Spleen (tissue), 11 donors: ENCODE data around the gene SDK1. TPM values are rescaled to one million over a fixed set of nuclear protein-coding genes. Genes with fewer than 3 reads are reported as not detected.

Experiments
- DNase-seq: peaks from one replicate; pipeline ENCODE4 v3.0.0-alpha.2; 2020
- H3K27ac ChIP-seq, 8 donors: fragments of 200-600 bp; sonication (generic) in 7 of 8; 1 replicate in 4 of 8; 2 replicates in 4 of 8; pipeline versions ENCODE4 v1.5.0 to v1.8.0; 2016 to 2021; ENCODE audit warnings: inconsistent platforms in 4 of 8, mild to moderate bottlenecking in 4 of 8, moderate library complexity in 1 of 8
- H3K27me3 ChIP-seq, 7 donors: fragments of 200-600 bp; sonication (generic) in 6 of 7; replicated peaks in 1 of 7; 1 replicate in 4 of 7; 2 replicates in 3 of 7; pipeline versions ENCODE4 v1.5.0 to v1.8.0; 2016 to 2021; ENCODE audit warnings: inconsistent platforms in 3 of 7, mild to moderate bottlenecking in 1 of 7
- H3K36me3 ChIP-seq, 6 donors: fragments of 200-600 bp; sonication (generic) in 5 of 6; 1 replicate in 4 of 6; 2 replicates in 2 of 6; pipeline versions ENCODE4 v1.5.0 to v1.8.0; 2016 to 2021; ENCODE audit warnings: inconsistent platforms in 2 of 6
- H3K4me1 ChIP-seq, 6 donors: fragments of 200-600 bp; sonication (generic) in 5 of 6; 1 replicate in 3 of 6; 2 replicates in 3 of 6; pipeline versions ENCODE4 v1.5.0 to v1.8.0; 2016 to 2021; ENCODE audit warnings: inconsistent platforms in 3 of 6
- H3K4me3 ChIP-seq, 8 donors: fragments of 200-600 bp; sonication (generic) in 7 of 8; 1 replicate in 4 of 8; 2 replicates in 4 of 8; pipeline versions ENCODE4 v1.5.0 to v1.8.0; 2016 to 2021; ENCODE audit warnings: inconsistent platforms in 4 of 8, mild to moderate bottlenecking in 4 of 8, moderate library complexity in 2 of 8
- H3K9me3 ChIP-seq, 8 donors: fragments of 200-600 bp; sonication (generic) in 7 of 8; 1 replicate in 4 of 8; 2 replicates in 4 of 8; pipeline versions ENCODE4 v1.5.0 to v1.8.0; 2016 to 2021; ENCODE audit warnings: inconsistent platforms in 4 of 8
- POLR2A ChIP-seq, 3 donors: fragments of 450-650 bp; IDR thresholded peaks; one replicate each; pipeline ENCODE4 v1.5.1; 2017; ENCODE audit warnings: antibody characterized with exemption in 3 of 3, mild to moderate bottlenecking in 1 of 3
- POLR2AphosphoS5 ChIP-seq, 3 donors: sonication (generic); formaldehyde crosslinking; IDR thresholded peaks; one replicate each; pipeline ENCODE4 v1.5.1; 2017; ENCODE audit warnings: antibody characterized with exemption in 3 of 3
- WGBS, 5 donors: extraction: QIAGEN DNeasy Blood & Tissue Kit in 3 of 5; methylation state at CpG; one replicate each; pipeline versions ENCODE4 v1.1.5 to v1.1.7; 2013 to 2018; 5-methylcytosine and 5-hydroxymethylcytosine counted together
- intact Hi-C: fragments of 100-400 bp; cut with DNase I; formaldehyde crosslinking; loops from one replicate; pipeline ENCODE4 v1.15.0; 2023; ENCODE audit warnings: low total_unique reads
- polyA plus RNA-seq, 3 donors: library from polyadenylated mRNA; stranded (reverse); fragments of 200-250 nt; gene quantifications; one replicate each; pipeline ENCODE4 v1.2.1, GENCODE V29; 2013
- total RNA-seq, 7 donors: library from RNA; depleted of rRNA in 3 of 7; stranded (reverse); fragments of >200 nt in 3 of 7; fragmentation: NEBNext Ultra II Directional in 4 of 7; extraction: Animal tissue kit (Norgen Biotek cat#: 25700) in 4 of 7; gene quantifications; one replicate each; pipeline versions ENCODE4 v1.1.0 to v1.2.1, GENCODE V29; 2016 to 2021
- TF ChIP-seq, protein P1 (sequence below), 11 experiments: fragments of 200-600 bp in 7 of 11; fragments of 450-650 bp in 4 of 11; sonication (generic) in 4 of 11; IDR thresholded peaks in 8 of 11; conservative IDR thresholded peaks in 3 of 11; 1 replicate in 7 of 11; 2 replicates in 4 of 11; pipeline versions ENCODE4 v1.4.0 to v1.8.0; 2016 to 2021; ENCODE audit warnings: antibody characterized with exemption in 11 of 11, inconsistent platforms in 4 of 11, mild to moderate bottlenecking in 1 of 11
- donor health status: healthy with polysubstance abuse.
- donor health status: DM: no; HTN: no; CAD: no; lungs with moderate emphysema.
- donor health status: DM: no; HTN: no; CAD: no.
- donor health status: Bipolar disorder and iron deficiency.
- donor health status: healthy.
- donor health status: DM: no; HTN: no; CAD: no.
- donor health status: DM: yes; HTN: yes; CAD: no.

The SDK1 gene
- total and polyA plus RNA-seq, 10 donors = 3.2 to 54.1 (median 35.1) TPM

DNA sequence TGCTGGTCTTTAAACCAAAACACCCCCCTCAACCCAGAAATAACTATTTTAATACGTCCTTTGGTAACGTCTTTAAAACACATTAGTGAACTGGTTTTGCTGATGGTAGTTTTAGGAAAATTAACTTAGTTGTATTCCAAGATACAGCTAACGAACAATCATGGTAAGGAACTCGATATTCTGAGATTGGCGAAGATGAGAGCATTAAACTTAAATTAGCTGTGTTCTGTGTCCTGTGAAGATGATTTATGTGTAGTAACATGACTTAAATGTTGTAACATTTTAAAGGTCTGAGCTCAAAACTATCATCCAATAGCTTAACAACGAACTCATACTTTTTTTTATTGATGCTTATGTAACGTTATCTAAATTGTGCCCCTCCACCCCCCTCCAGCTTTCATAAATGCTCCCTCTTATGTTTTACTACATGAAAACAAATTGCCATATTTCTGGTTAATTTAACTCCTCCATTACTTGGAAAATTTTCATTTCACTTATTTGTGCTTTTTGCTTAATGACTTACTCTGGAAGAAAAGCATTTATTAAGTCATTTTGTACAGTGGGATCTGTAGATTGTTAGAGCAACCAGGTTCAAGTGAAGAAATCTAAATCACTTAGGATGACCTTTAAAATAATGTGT lies 1.7 kb downstream of the SDK1 start:
- no peaks in the 10 kb centered on the region for H3K36me3 ChIP-seq
- intact Hi-C loops = loop anchor here (10.0 kb wide), 1 partner anchor 592 kb away; no protein-coding TSS in a partner anchor
- 32 to 47% (median 37%) methylated on average over 7 of the region's 7 CpGs for WGBS, 5 donors
- no peak for DNase-seq
- H3K4me1 ChIP-seq = peaks cover 5 to 27% (median 18%) of the 10 kb centered on the region in 6 donors
- peaks cover 0 to 42% (median 10%) of the 10 kb centered on the region in 7 donors for H3K27me3 ChIP-seq
- no peak for TF ChIP-seq POLR2A (IDR thresholded peaks at IDR 0.05)
- peak overlapping the region in 5 of 8 donors; percentile 50 to 82 (median 67) for H3K27ac ChIP-seq
- peak overlapping the region; percentile 42 to 79 (median 58) for H3K4me3 ChIP-seq
- H3K9me3 ChIP-seq = no peaks in the 10 kb centered on the region

DNA sequence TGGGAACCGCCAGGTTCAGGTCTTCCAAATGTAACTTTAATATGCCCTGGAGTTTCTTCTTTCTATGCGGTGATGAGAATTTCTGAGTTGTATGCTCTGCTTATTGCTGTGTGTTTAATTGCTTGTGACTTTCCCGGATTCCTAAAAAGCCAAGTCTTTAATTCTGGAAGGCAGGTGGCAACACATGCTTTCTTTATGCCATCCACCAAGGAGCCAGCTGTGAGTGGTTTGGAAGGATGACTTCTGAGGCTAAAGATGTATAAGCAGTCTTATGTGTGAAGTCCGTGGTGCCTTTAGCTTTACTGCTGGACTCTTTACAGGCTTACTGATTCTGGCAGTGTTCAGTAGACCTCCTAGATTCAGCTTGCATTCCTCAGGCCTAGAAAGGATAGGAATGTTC lies 3.1 kb downstream of the SDK1 start:
- TF ChIP-seq, protein P1, sequence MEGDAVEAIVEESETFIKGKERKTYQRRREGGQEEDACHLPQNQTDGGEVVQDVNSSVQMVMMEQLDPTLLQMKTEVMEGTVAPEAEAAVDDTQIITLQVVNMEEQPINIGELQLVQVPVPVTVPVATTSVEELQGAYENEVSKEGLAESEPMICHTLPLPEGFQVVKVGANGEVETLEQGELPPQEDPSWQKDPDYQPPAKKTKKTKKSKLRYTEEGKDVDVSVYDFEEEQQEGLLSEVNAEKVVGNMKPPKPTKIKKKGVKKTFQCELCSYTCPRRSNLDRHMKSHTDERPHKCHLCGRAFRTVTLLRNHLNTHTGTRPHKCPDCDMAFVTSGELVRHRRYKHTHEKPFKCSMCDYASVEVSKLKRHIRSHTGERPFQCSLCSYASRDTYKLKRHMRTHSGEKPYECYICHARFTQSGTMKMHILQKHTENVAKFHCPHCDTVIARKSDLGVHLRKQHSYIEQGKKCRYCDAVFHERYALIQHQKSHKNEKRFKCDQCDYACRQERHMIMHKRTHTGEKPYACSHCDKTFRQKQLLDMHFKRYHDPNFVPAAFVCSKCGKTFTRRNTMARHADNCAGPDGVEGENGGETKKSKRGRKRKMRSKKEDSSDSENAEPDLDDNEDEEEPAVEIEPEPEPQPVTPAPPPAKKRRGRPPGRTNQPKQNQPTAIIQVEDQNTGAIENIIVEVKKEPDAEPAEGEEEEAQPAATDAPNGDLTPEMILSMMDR (IDR thresholded peaks at IDR 0.05 in 8 of 11, conservative IDR thresholded peaks at IDR 0.05 in 3 of 11) = no peak
- TF ChIP-seq POLR2AphosphoS5 (IDR thresholded peaks at IDR 0.05) = no peak
- TF ChIP-seq POLR2A (IDR thresholded peaks at IDR 0.05) = no peak
- intact Hi-C loops = loop anchor here (10.0 kb wide), 1 partner anchor 591 kb away; no protein-coding TSS in a partner anchor

DNA sequence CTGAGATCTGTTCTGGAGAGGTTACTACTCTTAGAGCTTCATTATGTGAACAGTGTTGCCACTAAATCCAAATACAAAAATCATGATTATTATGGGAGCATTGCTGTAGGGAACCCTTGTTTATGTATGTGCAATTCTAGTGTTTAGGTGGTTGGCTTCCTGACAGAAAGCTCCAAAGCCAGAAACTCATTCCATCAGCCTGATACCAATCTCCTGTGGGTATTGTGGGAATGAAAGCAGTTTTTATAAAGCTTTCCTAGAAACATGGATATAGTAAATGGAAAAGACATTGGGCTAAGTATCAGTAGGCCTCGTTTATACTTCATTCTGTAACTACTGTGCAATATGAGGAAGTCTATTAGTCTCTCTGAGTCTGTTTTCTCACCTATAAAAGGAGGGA lies 6.4 kb downstream of the SDK1 start:
- WGBS, 5 donors = 44 to 76% (median 52%) methylated on average over 1 of the region's 1 CpG
- intact Hi-C loops = loop anchor here (10.0 kb wide), 1 partner anchor 587 kb away; no protein-coding TSS in a partner anchor
- no peak overlapping the region for H3K27ac ChIP-seq

More for the DNA sequence above, 3.1 kb downstream of the SDK1 start:
- Histone ChIP-seq H3K36me3 (no peaks in the 10 kb centered on the region), H3K9me3 (no peaks in the 10 kb centered on the region), H3K27me3 (peaks cover 0 to 35% (median 10%) of the 10 kb centered on the region in 7 donors), H3K27ac (no peak overlapping the region), H3K4me3 (no peak overlapping the region), H3K4me1 (peaks cover 5 to 27% (median 18%) of the 10 kb centered on the region in 6 donors)
- DNase-seq = no peak
- 89 to 95% (median 92%) methylated on average over 4 of the region's 4 CpGs for WGBS, 5 donors

DNA sequence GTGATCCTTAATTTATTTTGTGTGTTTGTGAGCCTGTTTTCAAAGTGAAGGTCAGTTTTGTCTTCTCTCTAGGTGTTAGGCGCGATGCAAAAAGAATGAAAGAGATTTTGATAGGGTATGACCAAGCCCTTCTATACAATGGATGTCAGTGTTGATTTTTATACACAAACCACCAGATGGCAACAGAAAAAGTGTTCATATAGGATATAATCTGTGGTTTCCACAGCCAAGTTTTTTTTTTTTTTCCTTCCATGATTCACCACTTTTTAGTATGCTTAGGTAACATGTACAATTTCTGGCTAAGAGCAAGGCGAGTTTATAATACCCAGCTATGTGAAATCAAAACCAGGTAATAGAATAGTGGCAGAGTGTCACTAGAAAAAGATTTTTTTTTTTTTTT lies 8.1 kb downstream of the SDK1 start:
- TF ChIP-seq, protein P1 (IDR thresholded peaks at IDR 0.05 in 8 of 11, conservative IDR thresholded peaks at IDR 0.05 in 3 of 11) = no peak
- TF ChIP-seq POLR2AphosphoS5 (IDR thresholded peaks at IDR 0.05) = no peak
- no peak for TF ChIP-seq POLR2A (IDR thresholded peaks at IDR 0.05)
- H3K27ac ChIP-seq = no peak overlapping the region
- no peak overlapping the region for H3K4me3 ChIP-seq
- no peaks in the 10 kb centered on the region for H3K27me3 ChIP-seq
- peaks cover 0 to 6% (median 0%) of the 10 kb centered on the region in 6 donors for H3K4me1 ChIP-seq
- no peaks in the 10 kb centered on the region for H3K36me3 ChIP-seq
- no peak for DNase-seq
- no peaks in the 10 kb centered on the region for H3K9me3 ChIP-seq
- WGBS, 5 donors = 81 to 87% (median 86%) methylated on average over 3 of the region's 3 CpGs
- intact Hi-C loops = loop anchor here (10.0 kb wide), 1 partner anchor 586 kb away; no protein-coding TSS in a partner anchor

More for the DNA sequence above, 6.4 kb downstream of the SDK1 start:
- Histone ChIP-seq H3K4me3 (no peak overlapping the region), H3K36me3 (no peaks in the 10 kb centered on the region), H3K4me1 (peaks cover 0 to 8% (median under 1%) of the 10 kb centered on the region in 6 donors), H3K9me3 (no peaks in the 10 kb centered on the region), H3K27me3 (peaks cover 0 to 8% (median 0%) of the 10 kb centered on the region in 7 donors)
- TF ChIP-seq, protein P1 (IDR thresholded peaks at IDR 0.05 in 8 of 11, conservative IDR thresholded peaks at IDR 0.05 in 3 of 11) = no peak
- no peak for DNase-seq
